ENCODE data around the gene USP5. TPM values are rescaled to one million over a fixed set of nuclear protein-coding genes. Genes with fewer than 3 reads are reported as not detected.

The USP5 gene
- total and polyA plus RNA-seq, 12 donors, result 30.6 to 162 (median 113) TPM

GRCh38 chr12:6837370-6838060, 14.4 kb upstream of the USP5 start:
- intact Hi-C loops (cut with DNase I), result loop anchor here in 1 of 2 donors (5.0 kb wide), 1 partner anchor 210 kb away; no protein-coding TSS in a partner anchor
- WGBS, 4 donors, result 82 to 93% (median 91%) methylated on average over 19 to 26 of the region's 26 CpGs
- DNase-seq, result no peak
- peaks cover 3 to 10% of the 10 kb centered on the region in 2 donors for H3K4me1 ChIP-seq (replicated peaks in 1 of 2)
- no peak for TF ChIP-seq POLR2A (IDR thresholded peaks at IDR 0.05)
- no peak for TF ChIP-seq CTCF (IDR thresholded peaks at IDR 0.05)
- no peaks in the 10 kb centered on the region for H3K27me3 ChIP-seq
- peaks cover 0 to 30% of the 10 kb centered on the region in 2 donors for H3K36me3 ChIP-seq (replicated peaks in 1 of 2)
- no peak overlapping the region for H3K4me3 ChIP-seq
- H3K27ac ChIP-seq, result no peak overlapping the region
- H3K9me3 ChIP-seq (replicated peaks in 1 of 3), result no peaks in the 10 kb centered on the region

- DNase-seq, result no peak
- WGBS, 4 donors, result 87 to 92% (median 90%) methylated on average over 16 of the region's 16 CpGs
- Histone ChIP-seq H3K9me3 (replicated peaks in 1 of 3) (no peaks in the 10 kb centered on the region), H3K4me1 (replicated peaks in 1 of 2) (peaks cover 0 to under 1% of the 10 kb centered on the region in 2 donors), H3K27ac (no peak overlapping the region), H3K4me3 (no peak overlapping the region), H3K27me3 (no peaks in the 10 kb centered on the region), H3K36me3 (replicated peaks in 1 of 2) (peaks cover 0 to 22% of the 10 kb centered on the region in 2 donors)
- TF ChIP-seq POLR2A (IDR thresholded peaks at IDR 0.05), result no peak
- TF ChIP-seq CTCF (IDR thresholded peaks at IDR 0.05), result no peak
- intact Hi-C loops (cut with DNase I), result loop anchor here in 1 of 2 donors (5.0 kb wide), 1 partner anchor 212 kb away; no protein-coding TSS in a partner anchor
These were observed 13.1 kb upstream of the USP5 start for GRCh38 chr12:6838854-6839253.

GRCh38 chr12:6839482-6840201, 12.3 kb upstream of the USP5 start:
- intact Hi-C loops (cut with DNase I), result loop anchor here in 1 of 2 donors (5.0 kb wide), 1 partner anchor 212 kb away; no protein-coding TSS in a partner anchor
- Histone ChIP-seq H3K36me3 (replicated peaks in 1 of 2) (peaks cover 0 to 21% of the 10 kb centered on the region in 2 donors), H3K4me1 (replicated peaks in 1 of 2) (no peaks in the 10 kb centered on the region), H3K9me3 (replicated peaks in 1 of 3) (no peaks in the 10 kb centered on the region), H3K4me3 (no peak overlapping the region), H3K27me3 (no peaks in the 10 kb centered on the region), H3K27ac (no peak overlapping the region)
- WGBS, 4 donors, result 68 to 87% (median 80%) methylated on average over 5 to 10 of the region's 10 CpGs
- TF ChIP-seq POLR2A (IDR thresholded peaks at IDR 0.05) (no peak), CTCF (IDR thresholded peaks at IDR 0.05) (no peak)
- no peak for DNase-seq

GRCh38 chr12:6840330-6840729, 11.6 kb upstream of the USP5 start:
- Histone ChIP-seq H3K4me1 (replicated peaks in 1 of 2) (no peaks in the 10 kb centered on the region), H3K4me3 (no peak overlapping the region), H3K9me3 (replicated peaks in 1 of 3) (no peaks in the 10 kb centered on the region), H3K36me3 (replicated peaks in 1 of 2) (peaks cover 0 to 21% of the 10 kb centered on the region in 2 donors), H3K27me3 (no peaks in the 10 kb centered on the region), H3K27ac (no peak overlapping the region)
- DNase-seq, result no peak
- intact Hi-C loops (cut with DNase I), result no loop called here
- WGBS, 4 donors, result 31 to 62% (median 50%) methylated on average over 1 of the region's 1 CpG
- no peak for TF ChIP-seq POLR2A (IDR thresholded peaks at IDR 0.05)
- no peak for TF ChIP-seq CTCF (IDR thresholded peaks at IDR 0.05)
